CD4-positive, alpha-beta T cell (primary cell): ENCODE results near the gene MED27. TPM values are rescaled to one million over a fixed set of nuclear protein-coding genes. Genes with fewer than 3 reads are reported as not detected.

Experiments
- ATAC-seq: fragments of 200-7000 bp; cut with Tn5 transposase; one replicate; pipeline ENCODE4 v1.10.0; 2022; ENCODE audit warnings: mild to moderate bottlenecking; ENCODE audit not compliant: poor library complexity
- CTCF ChIA-PET: fragments of 350-600 bp; sonication (Branson Sonifier 250); formaldehyde crosslinking; loops from one replicate; lab custom pipeline; 2021; ENCODE audit warnings: antibody characterized with exemption, inconsistent platforms; lab: Charles Lee
- POLR2A ChIA-PET: fragments of 350-600 bp; sonication (Branson Sonifier 250); formaldehyde crosslinking; loops from one replicate; lab custom pipeline; 2021; ENCODE audit warnings: antibody characterized with exemption, inconsistent platforms; lab: Charles Lee
- DNase-seq, 14 experiments: peaks; one replicate each; pipeline ENCODE4 v3.0.0-alpha.2; 2013 to 2020; ENCODE audit warnings: mixed read lengths in 2 of 14
- H3K27ac ChIP-seq, 2 donors: one replicate each; pipeline versions ENCODE4 v1.5.1 to v1.7.0; 2013; ENCODE audit warnings: low read length in 2 of 2, low read depth in 1 of 2, mild to moderate bottlenecking in 1 of 2
- H3K27me3 ChIP-seq, 2 experiments: 1 replicate in 1 of 2; 2 replicates in 1 of 2; pipeline versions ENCODE4 v1.6.1 to v1.7.0; 2013; ENCODE audit warnings: low read length in 2 of 2, control low read depth in 1 of 2, mild to moderate bottlenecking in 1 of 2, moderate library complexity in 1 of 2; ENCODE audit not compliant: insufficient read depth in 2 of 2, control insufficient read depth in 1 of 2
- H3K36me3 ChIP-seq: one replicate; pipeline ENCODE4 v1.6.1; 2013; ENCODE audit warnings: low read length, control low read depth; ENCODE audit not compliant: insufficient read depth
- H3K4me1 ChIP-seq: one replicate; pipeline ENCODE4 v1.6.1; 2013; ENCODE audit warnings: low read length, control low read depth; ENCODE audit not compliant: insufficient read depth
- H3K4me3 ChIP-seq: one replicate; pipeline ENCODE4 v1.5.1; 2013; ENCODE audit warnings: mild to moderate bottlenecking, low read length, moderate library complexity
- H3K9me3 ChIP-seq, 2 experiments: 1 replicate in 1 of 2; 2 replicates in 1 of 2; pipeline versions ENCODE4 v1.6.1 to v1.7.0; 2013; ENCODE audit warnings: low read length in 2 of 2, mild to moderate bottlenecking in 2 of 2, control low read depth in 1 of 2, moderate library complexity in 1 of 2; ENCODE audit not compliant: control insufficient read depth in 1 of 2, insufficient read depth in 1 of 2
- H3K27ac Mint-ChIP-seq: one replicate; pipeline ENCODE4 v1.8.0; 2020; ENCODE audit warnings: mixed read lengths
- H3K27me3 Mint-ChIP-seq: one replicate; pipeline ENCODE4 v1.8.0; 2021; ENCODE audit warnings: mixed read lengths
- H3K36me3 Mint-ChIP-seq: one replicate; pipeline ENCODE4 v1.8.0; 2021; ENCODE audit warnings: low read depth, mixed read lengths
- H3K4me1 Mint-ChIP-seq: one replicate; pipeline ENCODE4 v1.8.0; 2021; ENCODE audit warnings: low read depth, mixed read lengths
- H3K4me3 Mint-ChIP-seq: one replicate; pipeline ENCODE4 v1.8.0; 2020; ENCODE audit warnings: mild to moderate bottlenecking, mixed read lengths
- H3K9me3 Mint-ChIP-seq: one replicate; pipeline ENCODE4 v1.8.0; 2020; ENCODE audit warnings: mixed read lengths
- intact Hi-C, 2 experiments: fragments of 100-400 bp; cut with DNase I in 1 of 2; cut with micrococcal nuclease in 1 of 2; formaldehyde crosslinking; loops; one replicate each; pipeline versions ENCODE4 v1.15.1 to v1.9.0; 2023 to 2025; cut with DNase I, micrococcal nuclease
- total RNA-seq, 174 experiments: library from RNA in 2 of 174; stranded (reverse) in 2 of 174; gene quantifications; one replicate each; pipeline ENCODE4 v1.2.3 and lab custom pipeline; 2021 to 2026
- TF ChIP-seq, protein P1 (sequence below): fragments of 200-600 bp; IDR thresholded peaks from one replicate; pipeline ENCODE4 v1.8.0; 2022; ENCODE audit warnings: antibody characterized with exemption, mild to moderate bottlenecking

Gene MED27
- total RNA-seq, 2 experiments from 2014 or later: 15.0 to 17.4 TPM

DNA sequence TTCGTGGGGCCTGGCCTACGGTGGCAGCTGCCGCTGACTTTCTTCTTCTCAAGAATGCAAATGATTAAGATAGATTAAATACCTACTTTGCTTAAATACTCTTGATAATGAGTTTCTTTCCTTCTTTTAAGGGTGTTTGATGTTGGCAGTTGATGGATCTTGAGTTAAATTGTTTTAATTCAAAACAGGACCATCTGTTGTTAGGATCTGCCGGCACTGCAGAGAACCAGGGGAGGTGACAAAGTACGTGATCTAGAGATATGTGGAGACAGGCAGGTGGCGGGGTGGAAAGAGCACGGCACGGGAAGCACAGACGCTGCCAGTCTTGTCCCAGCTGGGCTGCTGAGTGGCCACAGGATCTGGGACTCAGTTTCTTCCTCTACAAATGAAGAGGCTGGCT, 37.9 kb downstream of the MED27 start:
- H3K4me1 Mint-ChIP-seq: peaks cover 10% of the 10 kb centered on the region
- Histone ChIP-seq H3K27ac (no peak overlapping the region), H3K4me3 (no peak overlapping the region), H3K4me1 (peaks cover 3% of the 10 kb centered on the region), H3K36me3 (no peaks in the 10 kb centered on the region), H3K9me3 (no peaks in the 10 kb centered on the region), H3K27me3 (no peaks in the 10 kb centered on the region)
- TF ChIP-seq, protein P1, sequence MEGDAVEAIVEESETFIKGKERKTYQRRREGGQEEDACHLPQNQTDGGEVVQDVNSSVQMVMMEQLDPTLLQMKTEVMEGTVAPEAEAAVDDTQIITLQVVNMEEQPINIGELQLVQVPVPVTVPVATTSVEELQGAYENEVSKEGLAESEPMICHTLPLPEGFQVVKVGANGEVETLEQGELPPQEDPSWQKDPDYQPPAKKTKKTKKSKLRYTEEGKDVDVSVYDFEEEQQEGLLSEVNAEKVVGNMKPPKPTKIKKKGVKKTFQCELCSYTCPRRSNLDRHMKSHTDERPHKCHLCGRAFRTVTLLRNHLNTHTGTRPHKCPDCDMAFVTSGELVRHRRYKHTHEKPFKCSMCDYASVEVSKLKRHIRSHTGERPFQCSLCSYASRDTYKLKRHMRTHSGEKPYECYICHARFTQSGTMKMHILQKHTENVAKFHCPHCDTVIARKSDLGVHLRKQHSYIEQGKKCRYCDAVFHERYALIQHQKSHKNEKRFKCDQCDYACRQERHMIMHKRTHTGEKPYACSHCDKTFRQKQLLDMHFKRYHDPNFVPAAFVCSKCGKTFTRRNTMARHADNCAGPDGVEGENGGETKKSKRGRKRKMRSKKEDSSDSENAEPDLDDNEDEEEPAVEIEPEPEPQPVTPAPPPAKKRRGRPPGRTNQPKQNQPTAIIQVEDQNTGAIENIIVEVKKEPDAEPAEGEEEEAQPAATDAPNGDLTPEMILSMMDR: no peak
- no peak overlapping the region for H3K27ac Mint-ChIP-seq
- no peaks in the 10 kb centered on the region for H3K9me3 Mint-ChIP-seq
- no peaks in the 10 kb centered on the region for H3K27me3 Mint-ChIP-seq
- H3K36me3 Mint-ChIP-seq: peaks cover 14% of the 10 kb centered on the region
- no peak for DNase-seq
- ChIA-PET CTCF (interaction anchor here (1.4 kb wide), 1 partner anchor 13 kb away, joined by 3 read pairs; no protein-coding TSS in a partner anchor), POLR2A (no interaction called here)
- no peak for ATAC-seq
- H3K4me3 Mint-ChIP-seq: no peak overlapping the region
- intact Hi-C loops: no loop called here

DNA sequence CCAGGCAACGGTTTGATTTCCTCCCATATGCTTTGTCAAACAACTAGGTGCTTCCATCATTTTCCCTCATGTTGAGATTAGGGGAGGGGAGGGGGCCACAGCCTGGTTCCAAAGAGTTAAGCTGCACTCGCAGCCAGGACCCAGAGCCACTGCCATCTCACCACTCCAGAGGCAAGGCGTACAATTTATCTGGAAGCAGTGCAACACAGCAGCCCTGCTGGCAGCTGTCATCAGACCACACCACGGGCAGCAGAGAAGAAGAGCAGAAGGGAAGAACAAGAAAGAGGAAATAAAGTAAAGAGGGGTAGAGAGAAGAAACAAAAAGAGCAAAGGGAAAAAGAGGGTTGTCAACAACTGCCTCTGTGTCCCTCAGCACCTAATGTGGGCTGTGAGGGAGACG, 38.9 kb downstream of the MED27 start:
- H3K4me3 Mint-ChIP-seq: no peak overlapping the region
- H3K27me3 Mint-ChIP-seq: no peaks in the 10 kb centered on the region
- H3K9me3 ChIP-seq: no peaks in the 10 kb centered on the region
- peaks cover 14% of the 10 kb centered on the region for H3K36me3 Mint-ChIP-seq
- ATAC-seq: no peak
- no peak overlapping the region for H3K27ac Mint-ChIP-seq
- intact Hi-C loops: no loop called here
- no peak overlapping the region for H3K27ac ChIP-seq
- H3K36me3 ChIP-seq: no peaks in the 10 kb centered on the region
- peaks cover 3% of the 10 kb centered on the region for H3K4me1 ChIP-seq
- TF ChIP-seq, protein P1: no peak
- H3K27me3 ChIP-seq: no peaks in the 10 kb centered on the region
- CTCF ChIA-PET: interaction anchor here (1.4 kb wide), 1 partner anchor 12 kb away, joined by 3 read pairs; no protein-coding TSS in a partner anchor
- no peak overlapping the region for H3K4me3 ChIP-seq
- H3K4me1 Mint-ChIP-seq: peaks cover 8% of the 10 kb centered on the region
- POLR2A ChIA-PET: no interaction called here
- H3K9me3 Mint-ChIP-seq: no peaks in the 10 kb centered on the region
- no peak for DNase-seq

DNA sequence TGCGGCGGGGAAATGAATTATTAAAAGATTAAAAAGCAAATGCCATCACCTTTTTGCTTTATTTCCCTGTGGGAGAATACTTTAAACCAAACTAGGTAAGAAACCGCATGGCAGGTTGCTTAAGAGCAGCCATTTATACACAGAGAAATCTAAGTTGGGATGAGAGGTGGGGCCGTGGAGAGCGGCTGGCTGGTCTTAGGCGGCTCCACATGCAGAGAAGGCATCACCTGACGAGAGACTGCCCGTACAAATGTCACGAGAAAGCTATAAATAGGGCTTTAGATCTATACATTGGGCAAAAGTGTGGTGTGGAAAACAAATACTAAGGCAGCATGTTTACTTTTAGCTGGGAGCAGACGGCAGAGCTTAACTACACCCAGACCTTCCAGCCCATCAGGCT, 39.4 kb downstream of the MED27 start:
- Mint-ChIP-seq H3K4me3 (no peak overlapping the region), H3K36me3 (peaks cover 14% of the 10 kb centered on the region), H3K4me1 (peaks cover 11% of the 10 kb centered on the region), H3K27ac (no peak overlapping the region), H3K9me3 (no peaks in the 10 kb centered on the region), H3K27me3 (no peaks in the 10 kb centered on the region)
- DNase-seq (no peak), ATAC-seq (no peak)
- H3K27ac ChIP-seq: no peak overlapping the region
- H3K9me3 ChIP-seq: no peaks in the 10 kb centered on the region
- ChIA-PET CTCF (no interaction called here), POLR2A (no interaction called here)
- intact Hi-C loops: no loop called here
- no peaks in the 10 kb centered on the region for H3K27me3 ChIP-seq
- TF ChIP-seq, protein P1: no peak
- no peaks in the 10 kb centered on the region for H3K36me3 ChIP-seq
- peaks cover 3% of the 10 kb centered on the region for H3K4me1 ChIP-seq
- H3K4me3 ChIP-seq: no peak overlapping the region
